ENCODE data around the gene MYB.

- TF ChIP-seq ZFX (IDR thresholded peaks at IDR 0.05; ENCODE audit: borderline replicate concordance), result no peak
- no peak for TF ChIP-seq CTCF (IDR thresholded peaks at IDR 0.05)
Measured at GRCh38 chr6:135166515-135166914, 14.6 kb upstream of the MYB start.
